MM.1S (cell line): Measurements from ENCODE around the gene CLCN7.

Experiments used
- DNase-seq: peaks from one replicate; pipeline ENCODE4 v3.0.0-alpha.2; 2015
- H2AFZ ChIP-seq: fragments of 300-600 bp; sonication (generic); 2 replicates; pipeline ENCODE4 v1.6.0; 2016; ENCODE audit warnings: antibody characterized with exemption, low read length
- H3F3A ChIP-seq: fragments of 300-600 bp; sonication (generic); 2 replicates; pipeline ENCODE4 v1.6.1; 2016; ENCODE audit warnings: mild to moderate bottlenecking, antibody characterized with exemption, low read length, moderate library complexity, mixed read lengths; ENCODE audit not compliant: insufficient read depth
- H3K27ac ChIP-seq: fragments of 300-600 bp; sonication (generic); 2 replicates; pipeline ENCODE4 v1.5.1; 2016; ENCODE audit warnings: mild to moderate bottlenecking, low read length
- H3K27me3 ChIP-seq: fragments of 300-600 bp; sonication (generic); replicated peaks from 2 replicates; pipeline ENCODE4 v1.6.0; 2016; ENCODE audit warnings: low read length; ENCODE audit not compliant: insufficient read depth
- H3K36me3 ChIP-seq: fragments of 300-600 bp; sonication (generic); replicated peaks from 2 replicates; pipeline ENCODE4 v1.6.1; 2016; ENCODE audit warnings: mild to moderate bottlenecking, low read length, mixed read lengths; ENCODE audit not compliant: insufficient read depth
- H3K4me1 ChIP-seq: fragments of 300-600 bp; sonication (generic); 2 replicates; pipeline ENCODE4 v1.6.1; 2016; ENCODE audit warnings: low read length, mixed read lengths
- H3K4me2 ChIP-seq: fragments of 300-600 bp; sonication (generic); 2 replicates; pipeline ENCODE4 v1.6.0; 2016; ENCODE audit warnings: low read depth, low read length
- H3K4me3 ChIP-seq: fragments of 300-600 bp; sonication (generic); 2 replicates; pipeline ENCODE4 v1.5.1; 2016; ENCODE audit warnings: low read length, mixed read lengths
- H3K79me2 ChIP-seq: fragments of 300-600 bp; sonication (generic); 2 replicates; pipeline ENCODE4 v1.6.1; 2016; ENCODE audit warnings: mixed run types, low read length, mixed read lengths
- H3K9ac ChIP-seq: fragments of 300-600 bp; sonication (generic); 2 replicates; pipeline ENCODE4 v1.6.1; 2016; ENCODE audit warnings: low read length, mixed read lengths
- H3K9me2 ChIP-seq: fragments of 300-600 bp; sonication (generic); replicated peaks from 2 replicates; pipeline ENCODE4 v1.6.1; 2016; ENCODE audit warnings: mild to moderate bottlenecking, low read length, mixed read lengths; ENCODE audit not compliant: insufficient read depth
- H3K9me3 ChIP-seq: fragments of 300-600 bp; sonication (generic); replicated peaks from 2 replicates; pipeline ENCODE4 v1.6.1; 2016; ENCODE audit warnings: mild to moderate bottlenecking, low read length, mixed read lengths; ENCODE audit not compliant: insufficient read depth
- H4K20me1 ChIP-seq: fragments of 300-600 bp; sonication (generic); 2 replicates; pipeline ENCODE4 v1.6.1; 2016; ENCODE audit warnings: mild to moderate bottlenecking, low read length, moderate library complexity, mixed read lengths; ENCODE audit not compliant: insufficient read depth
- EZH2 ChIP-seq: fragments of 300-600 bp; sonication (generic); optimal IDR thresholded peaks from 2 replicates; pipeline ENCODE3; 2017; ENCODE audit warnings: low read depth, mild to moderate bottlenecking, antibody characterized with exemption, low read length, mixed read lengths
- EZH2phosphoT487 ChIP-seq: fragments of 300-600 bp; sonication (generic); IDR thresholded peaks from 2 replicates; pipeline ENCODE4 v1.6.1; 2018; ENCODE audit warnings: antibody characterized with exemption, low read length
- TF ChIP-seq, protein P1 (sequence below): fragments of 300-600 bp; sonication (generic); IDR thresholded peaks from 2 replicates; pipeline ENCODE4 v1.5.1; 2016; ENCODE audit warnings: antibody characterized with exemption, low read length, mixed read lengths

The CLCN7 gene

GRCh38 chr16:1403036-1403435 lies 71.8 kb downstream of the CLCN7 start:
- H3K4me2 ChIP-seq, result no peak overlapping the region

DNA sequence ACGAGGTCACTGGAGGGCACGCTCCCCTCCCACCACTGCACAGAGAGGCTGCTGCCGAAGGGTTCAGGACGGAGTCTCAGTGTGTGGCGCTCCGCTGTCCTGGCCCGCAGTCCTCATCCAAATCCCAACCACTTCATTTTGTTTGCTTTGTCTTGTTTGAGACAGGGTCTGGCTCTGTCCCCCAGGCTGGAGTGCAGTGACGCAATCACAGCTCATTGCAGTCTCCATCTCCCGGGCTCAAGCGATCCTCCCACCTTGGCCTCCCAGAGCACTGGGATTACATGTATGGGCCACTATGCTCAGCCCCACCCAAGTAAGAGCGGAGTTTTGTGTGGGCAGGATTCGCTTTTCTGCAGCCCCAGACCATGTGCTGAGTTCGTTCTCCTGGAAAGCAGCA lies 73.1 kb downstream of the CLCN7 start:
- TF ChIP-seq EZH2 (no peak), EZH2phosphoT487 (no peak)
- TF ChIP-seq, protein P1, sequence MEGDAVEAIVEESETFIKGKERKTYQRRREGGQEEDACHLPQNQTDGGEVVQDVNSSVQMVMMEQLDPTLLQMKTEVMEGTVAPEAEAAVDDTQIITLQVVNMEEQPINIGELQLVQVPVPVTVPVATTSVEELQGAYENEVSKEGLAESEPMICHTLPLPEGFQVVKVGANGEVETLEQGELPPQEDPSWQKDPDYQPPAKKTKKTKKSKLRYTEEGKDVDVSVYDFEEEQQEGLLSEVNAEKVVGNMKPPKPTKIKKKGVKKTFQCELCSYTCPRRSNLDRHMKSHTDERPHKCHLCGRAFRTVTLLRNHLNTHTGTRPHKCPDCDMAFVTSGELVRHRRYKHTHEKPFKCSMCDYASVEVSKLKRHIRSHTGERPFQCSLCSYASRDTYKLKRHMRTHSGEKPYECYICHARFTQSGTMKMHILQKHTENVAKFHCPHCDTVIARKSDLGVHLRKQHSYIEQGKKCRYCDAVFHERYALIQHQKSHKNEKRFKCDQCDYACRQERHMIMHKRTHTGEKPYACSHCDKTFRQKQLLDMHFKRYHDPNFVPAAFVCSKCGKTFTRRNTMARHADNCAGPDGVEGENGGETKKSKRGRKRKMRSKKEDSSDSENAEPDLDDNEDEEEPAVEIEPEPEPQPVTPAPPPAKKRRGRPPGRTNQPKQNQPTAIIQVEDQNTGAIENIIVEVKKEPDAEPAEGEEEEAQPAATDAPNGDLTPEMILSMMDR, result no peak
- Histone ChIP-seq H4K20me1 (no peaks in the 10 kb centered on the region), H3F3A (no peaks in the 10 kb centered on the region), H3K27ac (no peak overlapping the region), H3K79me2 (peaks cover 38% of the 10 kb centered on the region), H3K4me2 (no peak overlapping the region), H3K9ac (no peak overlapping the region), H3K4me3 (no peak overlapping the region), H3K9me2 (no peaks in the 10 kb centered on the region), H2AFZ (no peak overlapping the region), H3K9me3 (no peaks in the 10 kb centered on the region), H3K36me3 (peaks cover 6% of the 10 kb centered on the region; the same call in 1 of the 2 replicates), H3K4me1 (no peaks in the 10 kb centered on the region), H3K27me3 (no peaks in the 10 kb centered on the region)
- DNase-seq, result no peak

More at GRCh38 chr16:1403036-1403435, 71.8 kb downstream of the CLCN7 start:
- Histone ChIP-seq H2AFZ (no peak overlapping the region), H3K9me3 (no peaks in the 10 kb centered on the region), H3F3A (no peaks in the 10 kb centered on the region), H3K79me2 (peaks cover 49% of the 10 kb centered on the region), H3K9ac (no peak overlapping the region), H3K4me1 (no peaks in the 10 kb centered on the region), H4K20me1 (peaks cover 6% of the 10 kb centered on the region), H3K9me2 (no peaks in the 10 kb centered on the region), H3K27ac (no peak overlapping the region), H3K27me3 (no peaks in the 10 kb centered on the region), H3K36me3 (peaks cover 6% of the 10 kb centered on the region; the same call in 1 of the 2 replicates), H3K4me3 (no peak overlapping the region)
- TF ChIP-seq EZH2 (no peak), EZH2phosphoT487 (no peak)
- TF ChIP-seq, protein P1, result no peak
- no peak for DNase-seq

GRCh38 chr16:1401061-1401757 lies 73.6 kb downstream of the CLCN7 start:
- no peak overlapping the region for H3K4me2 ChIP-seq
- TF ChIP-seq EZH2phosphoT487 (no peak), EZH2 (no peak)
- TF ChIP-seq, protein P1, result no peak
- H3K9me2 ChIP-seq, result no peaks in the 10 kb centered on the region
- peaks cover 3% of the 10 kb centered on the region; the same call in 1 of the 2 replicates for H3K36me3 ChIP-seq
- no peaks in the 10 kb centered on the region for H3K27me3 ChIP-seq
- no peak overlapping the region for H3K27ac ChIP-seq
- peaks cover 34% of the 10 kb centered on the region for H3K79me2 ChIP-seq
- no peak overlapping the region for H3K9ac ChIP-seq
- no peak overlapping the region for H3K4me3 ChIP-seq
- no peak overlapping the region for H2AFZ ChIP-seq
- no peak for DNase-seq
- H3K4me1 ChIP-seq, result no peaks in the 10 kb centered on the region
- no peaks in the 10 kb centered on the region for H3F3A ChIP-seq
- no peaks in the 10 kb centered on the region for H4K20me1 ChIP-seq
- H3K9me3 ChIP-seq, result no peaks in the 10 kb centered on the region
